ENCODE results near the gene SRBD1.

The SRBD1 gene

GRCh38 chr2:45484965-45485364 lies 126.1 kb downstream of the SRBD1 start:
- Histone ChIP-seq H3K27me3 (replicated peaks in 2 of 5; ENCODE audit: control insufficient read depth in 4 of 5, insufficient read depth in 5 of 5, low read length in 4 of 5) (no peaks in the 10 kb centered on the region), H3K27ac (ENCODE audit: insufficient read depth in 1 of 2, low read depth in 1 of 2, low read length in 2 of 2, poor library complexity in 1 of 2, severe bottlenecking in 2 of 2) (no peak overlapping the region), H3K4me3 (ENCODE audit: control insufficient read depth in 1 of 7, extremely low read depth in 1 of 7, insufficient read depth in 4 of 7, low read depth in 2 of 7, low read length in 6 of 7) (no peak overlapping the region), H3K36me3 (ENCODE audit: control insufficient read depth in 4 of 4, insufficient read depth in 4 of 4, low read length in 3 of 4) (peaks cover 2 to 12% (median 3%) of the 10 kb centered on the region in 4 experiments), H3K4me1 (ENCODE audit: control extremely low read depth in 1 of 4, control insufficient read depth in 4 of 4, insufficient read depth in 4 of 4, low read length in 3 of 4) (no peaks in the 10 kb centered on the region), H3K9me3 (ENCODE audit: control extremely low read depth in 1 of 5, control insufficient read depth in 4 of 5, insufficient read depth in 2 of 5, low read depth in 1 of 5, low read length in 4 of 5) (peaks cover 0 to 1% (median 0%) of the 10 kb centered on the region in 5 experiments)
- WGBS (ENCODE audit: insufficient coverage) = 92% methylated on average over 2 of the region's 3 CpGs
- no peak for DNase-seq
- POLR2A ChIA-PET = no interaction called here
- CTCF ChIA-PET = interaction anchor here (0.9 kb wide), 3 partner anchors 9 to 223 kb away, joined by 3 to 4 read pairs (median 3); no protein-coding TSS in a partner anchor

- CTCF ChIA-PET = no interaction called here
Measured at GRCh38 chr2:45483997-45484396, 127.1 kb downstream of the SRBD1 start.

GRCh38 chr2:45477546-45477945 lies 133.5 kb downstream of the SRBD1 start:
- H3K4me1 ChIP-seq (ENCODE audit: control extremely low read depth in 1 of 4, control insufficient read depth in 4 of 4, insufficient read depth in 4 of 4, low read length in 3 of 4) = no peaks in the 10 kb centered on the region
- DNase-seq = no peak
- no peaks in the 10 kb centered on the region for H3K27me3 ChIP-seq (replicated peaks in 2 of 5; ENCODE audit: control insufficient read depth in 4 of 5, insufficient read depth in 5 of 5, low read length in 4 of 5)
- no peak overlapping the region for H3K27ac ChIP-seq (ENCODE audit: insufficient read depth in 1 of 2, low read depth in 1 of 2, low read length in 2 of 2, poor library complexity in 1 of 2, severe bottlenecking in 2 of 2)
- ChIA-PET POLR2A (no interaction called here), CTCF (no interaction called here)
- H3K36me3 ChIP-seq (ENCODE audit: control insufficient read depth in 4 of 4, insufficient read depth in 4 of 4, low read length in 3 of 4) = peaks cover 8 to 20% (median 9%) of the 10 kb centered on the region in 4 experiments
- H3K9me3 ChIP-seq (ENCODE audit: control extremely low read depth in 1 of 5, control insufficient read depth in 4 of 5, insufficient read depth in 2 of 5, low read depth in 1 of 5, low read length in 4 of 5) = peaks cover 0 to 4% (median 2%) of the 10 kb centered on the region in 5 experiments
- WGBS (ENCODE audit: insufficient coverage) = 100% methylated on average over 1 of the region's 1 CpG
- no peak overlapping the region for H3K4me3 ChIP-seq (ENCODE audit: control insufficient read depth in 1 of 7, extremely low read depth in 1 of 7, insufficient read depth in 4 of 7, low read depth in 2 of 7, low read length in 6 of 7)

More at GRCh38 chr2:45483997-45484396, 127.1 kb downstream of the SRBD1 start:
- H3K27ac ChIP-seq (ENCODE audit: insufficient read depth in 1 of 2, low read depth in 1 of 2, low read length in 2 of 2, poor library complexity in 1 of 2, severe bottlenecking in 2 of 2) = no peak overlapping the region
- no peaks in the 10 kb centered on the region for H3K27me3 ChIP-seq (replicated peaks in 2 of 5; ENCODE audit: control insufficient read depth in 4 of 5, insufficient read depth in 5 of 5, low read length in 4 of 5)
- peaks cover 0 to 4% (median 2%) of the 10 kb centered on the region in 5 experiments for H3K9me3 ChIP-seq (ENCODE audit: control extremely low read depth in 1 of 5, control insufficient read depth in 4 of 5, insufficient read depth in 2 of 5, low read depth in 1 of 5, low read length in 4 of 5)
- POLR2A ChIA-PET = no interaction called here
- no peaks in the 10 kb centered on the region for H3K4me1 ChIP-seq (ENCODE audit: control extremely low read depth in 1 of 4, control insufficient read depth in 4 of 4, insufficient read depth in 4 of 4, low read length in 3 of 4)
- no peak overlapping the region for H3K4me3 ChIP-seq (ENCODE audit: control insufficient read depth in 1 of 7, extremely low read depth in 1 of 7, insufficient read depth in 4 of 7, low read depth in 2 of 7, low read length in 6 of 7)
- H3K36me3 ChIP-seq (ENCODE audit: control insufficient read depth in 4 of 4, insufficient read depth in 4 of 4, low read length in 3 of 4) = peaks cover 2 to 15% (median 4%) of the 10 kb centered on the region in 4 experiments
- no peak for DNase-seq

GRCh38 chr2:45470531-45470930 lies 140.5 kb downstream of the SRBD1 start:
- Histone ChIP-seq H3K27ac (ENCODE audit: insufficient read depth in 1 of 2, low read depth in 1 of 2, low read length in 2 of 2, poor library complexity in 1 of 2, severe bottlenecking in 2 of 2) (no peak overlapping the region), H3K4me3 (ENCODE audit: control insufficient read depth in 1 of 7, extremely low read depth in 1 of 7, insufficient read depth in 4 of 7, low read depth in 2 of 7, low read length in 6 of 7) (no peak overlapping the region), H3K4me1 (ENCODE audit: control extremely low read depth in 1 of 4, control insufficient read depth in 4 of 4, insufficient read depth in 4 of 4, low read length in 3 of 4) (no peaks in the 10 kb centered on the region), H3K9me3 (ENCODE audit: control extremely low read depth in 1 of 5, control insufficient read depth in 4 of 5, insufficient read depth in 2 of 5, low read depth in 1 of 5, low read length in 4 of 5) (no peaks in the 10 kb centered on the region), H3K27me3 (replicated peaks in 2 of 5; ENCODE audit: control insufficient read depth in 4 of 5, insufficient read depth in 5 of 5, low read length in 4 of 5) (no peaks in the 10 kb centered on the region), H3K36me3 (ENCODE audit: control insufficient read depth in 4 of 4, insufficient read depth in 4 of 4, low read length in 3 of 4) (peaks cover 4 to 7% (median 6%) of the 10 kb centered on the region in 4 experiments)
- no peak for DNase-seq
- ChIA-PET CTCF (interaction anchor here (1.0 kb wide), 1 partner anchor 9 kb away, joined by 3 read pairs; no protein-coding TSS in a partner anchor), POLR2A (no interaction called here)
- WGBS (ENCODE audit: insufficient coverage) = no CpG with 5 or more reads among the region's 3 CpGs

GRCh38 chr2:45469314-45470099 lies 141.6 kb downstream of the SRBD1 start:
- H3K4me1 ChIP-seq (ENCODE audit: control extremely low read depth in 1 of 4, control insufficient read depth in 4 of 4, insufficient read depth in 4 of 4, low read length in 3 of 4) = no peaks in the 10 kb centered on the region
- no CpG with 5 or more reads among the region's 2 CpGs for WGBS (ENCODE audit: insufficient coverage)
- ChIA-PET POLR2A (no interaction called here), CTCF (no interaction called here)
- H3K27me3 ChIP-seq (replicated peaks in 2 of 5; ENCODE audit: control insufficient read depth in 4 of 5, insufficient read depth in 5 of 5, low read length in 4 of 5) = no peaks in the 10 kb centered on the region
- no peaks in the 10 kb centered on the region for H3K9me3 ChIP-seq (ENCODE audit: control extremely low read depth in 1 of 5, control insufficient read depth in 4 of 5, insufficient read depth in 2 of 5, low read depth in 1 of 5, low read length in 4 of 5)
- peaks cover 0 to 7% (median 4%) of the 10 kb centered on the region in 4 experiments for H3K36me3 ChIP-seq (ENCODE audit: control insufficient read depth in 4 of 4, insufficient read depth in 4 of 4, low read length in 3 of 4)
- no peak overlapping the region for H3K27ac ChIP-seq (ENCODE audit: insufficient read depth in 1 of 2, low read depth in 1 of 2, low read length in 2 of 2, poor library complexity in 1 of 2, severe bottlenecking in 2 of 2)
- DNase-seq = no peak
- H3K4me3 ChIP-seq (ENCODE audit: control insufficient read depth in 1 of 7, extremely low read depth in 1 of 7, insufficient read depth in 4 of 7, low read depth in 2 of 7, low read length in 6 of 7) = no peak overlapping the region

GRCh38 chr2:45468279-45468678 lies 142.8 kb downstream of the SRBD1 start:
- CTCF ChIA-PET = no interaction called here
- 100% methylated on average over 4 of the region's 4 CpGs for WGBS (ENCODE audit: insufficient coverage)
- no peaks in the 10 kb centered on the region for H3K4me1 ChIP-seq (ENCODE audit: control extremely low read depth in 1 of 4, control insufficient read depth in 4 of 4, insufficient read depth in 4 of 4, low read length in 3 of 4)

GRCh38 chr2:45466053-45466452 lies 145.0 kb downstream of the SRBD1 start:
- Histone ChIP-seq H3K4me3 (ENCODE audit: control insufficient read depth in 1 of 7, extremely low read depth in 1 of 7, insufficient read depth in 4 of 7, low read depth in 2 of 7, low read length in 6 of 7) (no peak overlapping the region), H3K36me3 (ENCODE audit: control insufficient read depth in 4 of 4, insufficient read depth in 4 of 4, low read length in 3 of 4) (peaks cover 0 to 5% (median 0%) of the 10 kb centered on the region in 4 experiments), H3K9me3 (ENCODE audit: control extremely low read depth in 1 of 5, control insufficient read depth in 4 of 5, insufficient read depth in 2 of 5, low read depth in 1 of 5, low read length in 4 of 5) (no peaks in the 10 kb centered on the region), H3K27me3 (replicated peaks in 2 of 5; ENCODE audit: control insufficient read depth in 4 of 5, insufficient read depth in 5 of 5, low read length in 4 of 5) (no peaks in the 10 kb centered on the region), H3K27ac (ENCODE audit: insufficient read depth in 1 of 2, low read depth in 1 of 2, low read length in 2 of 2, poor library complexity in 1 of 2, severe bottlenecking in 2 of 2) (no peak overlapping the region), H3K4me1 (ENCODE audit: control extremely low read depth in 1 of 4, control insufficient read depth in 4 of 4, insufficient read depth in 4 of 4, low read length in 3 of 4) (no peaks in the 10 kb centered on the region)
- no peak for DNase-seq
- WGBS (ENCODE audit: insufficient coverage) = 77% methylated on average over 1 of the region's 1 CpG
- CTCF ChIA-PET = no interaction called here
- POLR2A ChIA-PET = no interaction called here

More at GRCh38 chr2:45468279-45468678, 142.8 kb downstream of the SRBD1 start:
- H3K36me3 ChIP-seq (ENCODE audit: control insufficient read depth in 4 of 4, insufficient read depth in 4 of 4, low read length in 3 of 4) = peaks cover 0 to 5% (median 0%) of the 10 kb centered on the region in 4 experiments
- no peak overlapping the region for H3K4me3 ChIP-seq (ENCODE audit: control insufficient read depth in 1 of 7, extremely low read depth in 1 of 7, insufficient read depth in 4 of 7, low read depth in 2 of 7, low read length in 6 of 7)
- no peak for DNase-seq
- H3K27me3 ChIP-seq (replicated peaks in 2 of 5; ENCODE audit: control insufficient read depth in 4 of 5, insufficient read depth in 5 of 5, low read length in 4 of 5) = no peaks in the 10 kb centered on the region
- no peak overlapping the region for H3K27ac ChIP-seq (ENCODE audit: insufficient read depth in 1 of 2, low read depth in 1 of 2, low read length in 2 of 2, poor library complexity in 1 of 2, severe bottlenecking in 2 of 2)
- no peaks in the 10 kb centered on the region for H3K9me3 ChIP-seq (ENCODE audit: control extremely low read depth in 1 of 5, control insufficient read depth in 4 of 5, insufficient read depth in 2 of 5, low read depth in 1 of 5, low read length in 4 of 5)
- POLR2A ChIA-PET = interaction anchor here (0.6 kb wide), 1 partner anchor 300 kb away, joined by 4 read pairs; no protein-coding TSS in a partner anchor

Measured in common myeloid progenitor, CD34-positive (primary cell).